Measurements from ENCODE around the gene EXOC3L4. TPM values are rescaled to one million over a fixed set of nuclear protein-coding genes. Genes with fewer than 3 reads are reported as not detected.
"Not testable (repeated sequence)": the region's sequence is repeated elsewhere in the genome, so short reads cannot be mapped to it uniquely, and the experiment has no call there.

Gene EXOC3L4
- total RNA-seq, 2 experiments from 2014 or later, result not detected

DNA sequence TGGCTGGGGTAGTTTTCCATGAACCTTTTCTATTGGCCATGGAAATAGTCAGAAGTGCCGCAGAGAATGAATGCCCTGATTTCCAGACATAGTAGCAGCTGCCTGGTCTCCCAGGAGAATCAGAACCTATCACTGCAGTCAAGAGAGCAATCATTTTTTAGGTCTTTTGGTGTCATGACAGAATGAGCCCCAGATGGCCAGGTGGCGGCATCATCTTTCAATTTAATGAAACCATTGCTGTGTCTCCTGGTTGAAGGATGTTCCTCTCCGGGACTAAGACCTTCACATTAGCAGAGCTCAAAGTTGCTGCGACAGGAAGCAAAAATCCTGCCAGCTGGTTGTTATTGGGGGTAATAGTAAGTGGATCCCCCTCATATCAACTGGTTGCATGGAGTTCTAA is 47.5 kb downstream of the EXOC3L4 start:
- no peaks in the 10 kb centered on the region for H3K9me3 Mint-ChIP-seq (ENCODE audit: low read depth)
- ChIA-PET POLR2A (no interaction called here), CTCF (interaction anchor here (0.6 to 1.9 kb wide), 4 partner anchors 37 to 129 kb away, joined by 3 to 13 read pairs (median 4); no protein-coding TSS in a partner anchor)
- intact Hi-C loops (cut with DNase I, micrococcal nuclease), result no loop called here
- H3K27me3 Mint-ChIP-seq, result peaks cover 35% of the 10 kb centered on the region
- H3K4me3 Mint-ChIP-seq, result no peak overlapping the region
- no peaks in the 10 kb centered on the region for H3K36me3 Mint-ChIP-seq (ENCODE audit: low read depth)
- no peaks in the 10 kb centered on the region for H3K4me1 Mint-ChIP-seq
- no peak overlapping the region for H3K27ac Mint-ChIP-seq
- ATAC-seq (no peak), DNase-seq (no peak)

DNA sequence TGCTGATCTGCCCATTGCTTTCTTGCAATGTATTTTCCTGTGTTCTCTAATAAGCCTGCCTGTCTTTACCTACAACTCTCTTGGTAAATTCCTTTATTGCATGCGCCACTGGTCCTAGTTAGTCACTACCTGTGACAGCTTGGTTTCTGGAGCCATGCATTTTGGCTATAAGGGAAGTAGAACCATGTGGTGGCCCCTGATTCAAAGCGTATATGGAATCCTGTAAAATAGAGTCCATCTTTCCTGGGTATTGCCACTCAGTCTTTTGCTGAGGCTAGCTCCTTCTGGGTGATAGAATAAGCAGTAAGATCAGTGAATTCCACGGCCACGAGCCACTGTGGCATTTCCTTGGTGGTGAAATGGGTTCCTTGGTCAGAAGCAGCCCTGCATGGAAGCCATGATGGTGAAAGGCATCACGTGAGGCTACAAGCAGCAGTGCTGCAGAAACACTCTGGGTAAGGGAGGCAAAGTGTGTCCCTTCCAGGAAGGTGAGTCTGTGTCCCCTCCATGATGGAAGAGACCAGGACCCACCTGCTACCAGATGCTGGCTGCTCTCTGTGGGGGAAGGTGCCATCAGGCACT is 48.3 kb downstream of the EXOC3L4 start:
- Mint-ChIP-seq H3K4me1 (no peaks in the 10 kb centered on the region), H3K27ac (no peak overlapping the region), H3K27me3 (peaks cover 36% of the 10 kb centered on the region), H3K4me3 (no peak overlapping the region), H3K36me3 (ENCODE audit: low read depth) (no peaks in the 10 kb centered on the region), H3K9me3 (ENCODE audit: low read depth) (no peaks in the 10 kb centered on the region)
- DNase-seq (no peak), ATAC-seq (no peak)
- POLR2A ChIA-PET, result no interaction called here
- CTCF ChIA-PET, result interaction anchor here (1.1 to 1.9 kb wide), 3 partner anchors 38 to 128 kb away, joined by 4 to 13 read pairs (median 4); no protein-coding TSS in a partner anchor
- intact Hi-C loops (cut with DNase I, micrococcal nuclease), result no loop called here

DNA sequence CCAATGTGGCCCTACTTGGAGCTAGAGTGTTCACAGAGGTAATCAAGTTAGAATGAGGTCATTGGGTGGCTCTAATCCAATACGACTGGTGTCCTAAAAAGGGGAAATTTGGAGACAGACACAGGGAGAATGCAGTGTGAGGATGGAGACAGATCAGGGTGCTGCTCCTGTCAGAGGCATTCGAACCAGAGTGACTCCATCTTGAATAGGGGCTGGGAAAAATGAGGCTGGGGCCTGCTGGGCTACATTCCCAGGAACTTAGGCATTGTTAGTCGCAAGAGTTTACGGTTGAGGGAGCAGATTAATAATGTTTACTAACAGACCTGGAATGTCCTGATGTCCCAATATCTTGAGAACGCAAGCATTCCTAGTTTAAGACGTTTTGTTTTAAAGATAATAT is 49.0 kb downstream of the EXOC3L4 start:
- H3K27ac Mint-ChIP-seq, result no peak overlapping the region
- ATAC-seq (no peak), DNase-seq (no peak)
- POLR2A ChIA-PET, result no interaction called here
- no peaks in the 10 kb centered on the region for H3K9me3 Mint-ChIP-seq (ENCODE audit: low read depth)
- no peaks in the 10 kb centered on the region for H3K36me3 Mint-ChIP-seq (ENCODE audit: low read depth)
- no peaks in the 10 kb centered on the region for H3K4me1 Mint-ChIP-seq
- CTCF ChIA-PET, result interaction anchor here (1.0 kb wide), 1 partner anchor 9 kb away, joined by 3 read pairs; no protein-coding TSS in a partner anchor
- no peak overlapping the region for H3K4me3 Mint-ChIP-seq
- H3K27me3 Mint-ChIP-seq, result peaks cover 38% of the 10 kb centered on the region
- intact Hi-C loops (cut with DNase I, micrococcal nuclease), result no loop called here

DNA sequence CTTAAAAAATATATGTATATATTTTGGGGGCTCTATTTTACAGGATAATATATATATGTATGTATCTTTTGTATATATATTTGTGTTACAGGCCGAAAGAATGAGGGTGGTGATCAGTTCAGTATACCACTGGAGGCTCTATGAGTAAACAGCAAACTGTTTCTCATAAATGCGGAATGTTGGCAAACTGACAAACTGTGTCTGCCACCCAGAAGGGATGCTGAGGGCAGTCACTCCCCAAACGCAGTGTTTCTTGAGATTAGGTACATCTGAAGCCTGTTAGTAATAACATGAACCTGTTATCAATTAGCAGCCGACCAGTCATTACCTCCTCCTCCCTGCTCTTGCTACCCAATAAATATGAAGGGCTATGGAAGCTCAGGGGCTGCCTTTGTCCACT is 49.6 kb downstream of the EXOC3L4 start:
- DNase-seq (no peak), ATAC-seq (no peak)
- Mint-ChIP-seq H3K4me1 (no peaks in the 10 kb centered on the region), H3K27ac (no peak overlapping the region), H3K27me3 (peaks cover 40% of the 10 kb centered on the region), H3K36me3 (ENCODE audit: low read depth) (no peaks in the 10 kb centered on the region), H3K4me3 (no peak overlapping the region), H3K9me3 (ENCODE audit: low read depth) (no peaks in the 10 kb centered on the region)
- POLR2A ChIA-PET, result no interaction called here
- intact Hi-C loops (cut with DNase I, micrococcal nuclease), result no loop called here
- CTCF ChIA-PET, result interaction anchor here (0.7 to 1.0 kb wide), 2 partner anchors 9 to 44 kb away, joined by 3 to 5 read pairs; no protein-coding TSS in a partner anchor

DNA sequence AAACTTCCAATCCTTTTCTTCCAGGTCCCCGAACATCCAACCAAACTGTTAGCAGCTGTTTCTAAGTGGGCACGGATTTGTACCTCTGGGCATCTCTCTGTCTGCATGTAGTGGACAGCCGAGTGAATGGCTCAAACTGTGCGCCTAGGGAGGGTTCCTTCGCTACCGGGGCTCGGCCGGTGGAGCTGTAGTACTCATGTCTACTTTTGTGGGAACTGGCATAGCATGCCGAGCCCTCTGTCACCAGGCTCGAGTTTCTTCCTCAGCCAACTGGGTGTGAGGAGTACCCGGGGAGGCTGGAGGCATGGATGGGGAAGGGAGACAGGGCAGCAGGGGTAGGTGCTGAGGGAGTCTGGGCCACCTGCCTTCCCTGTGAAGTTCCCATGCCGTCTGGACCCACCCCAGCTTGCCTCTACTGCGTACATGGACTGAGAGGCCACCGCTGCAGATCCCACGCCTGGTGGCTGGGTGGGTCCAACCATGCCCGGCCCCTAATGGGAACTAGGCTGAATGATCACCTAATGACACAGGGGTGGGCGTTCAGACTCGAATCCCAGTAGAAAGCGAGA is 51.7 kb downstream of the EXOC3L4 start:
- intact Hi-C loops (cut with DNase I, micrococcal nuclease), result no loop called here
- POLR2A ChIA-PET, result no interaction called here
- DNase-seq, result no peak
- Mint-ChIP-seq H3K9me3 (ENCODE audit: low read depth) (no peaks in the 10 kb centered on the region), H3K4me1 (no peaks in the 10 kb centered on the region), H3K27me3 (peaks cover 31% of the 10 kb centered on the region), H3K36me3 (ENCODE audit: low read depth) (no peaks in the 10 kb centered on the region), H3K27ac (no peak overlapping the region), H3K4me3 (no peak overlapping the region)
- CTCF ChIA-PET, result interaction anchor here (0.7 to 0.9 kb wide), 2 partner anchors 135 to 146 kb away, joined by 3 read pairs; no protein-coding TSS in a partner anchor
- no peak for ATAC-seq

DNA sequence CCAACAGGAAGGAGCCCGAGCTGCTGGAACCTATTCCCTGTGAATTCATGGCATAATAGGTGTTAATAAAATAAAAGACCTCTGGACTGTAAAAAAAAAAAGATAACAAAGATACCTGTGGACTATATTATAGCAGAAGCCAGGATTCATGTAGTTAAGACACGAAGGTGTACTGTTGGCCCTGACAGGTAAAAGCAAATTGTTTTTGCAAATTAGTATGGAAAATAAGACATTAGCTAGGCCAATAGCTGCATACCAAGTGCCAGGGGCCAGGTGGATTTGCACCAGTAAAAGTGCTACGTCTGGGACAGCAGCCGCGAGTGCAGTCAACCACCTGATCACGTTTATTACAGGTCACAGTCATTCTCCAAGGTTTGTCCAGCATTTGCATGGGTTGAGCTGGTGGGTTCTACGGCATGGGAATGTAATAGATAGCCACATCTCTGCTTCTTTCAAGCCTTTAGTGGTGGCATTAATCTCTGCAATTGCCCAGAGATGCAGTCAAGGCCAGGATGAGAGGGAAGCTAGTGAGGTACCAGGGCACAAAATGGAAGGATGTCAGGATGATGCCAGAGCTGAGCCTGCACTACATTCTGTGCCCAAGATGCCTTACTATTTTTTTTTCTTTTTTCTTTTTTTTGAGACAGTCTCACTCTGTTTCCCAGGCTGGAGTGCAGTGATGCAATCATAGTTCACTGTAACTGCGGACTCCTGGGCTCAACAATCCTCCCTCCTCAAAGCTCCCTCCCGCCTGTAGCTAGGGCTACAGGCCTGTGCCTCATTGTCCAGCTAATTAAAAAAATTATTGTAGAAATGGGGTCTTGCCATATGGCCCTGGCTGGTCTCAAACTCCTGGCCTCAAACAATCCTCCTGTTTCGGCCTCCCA is 55.1 kb downstream of the EXOC3L4 start:
- ChIA-PET CTCF (interaction anchor here (0.6 to 1.2 kb wide), 2 partner anchors 15 to 45 kb away, joined by 3 to 4 read pairs; no protein-coding TSS in a partner anchor), POLR2A (interaction anchor here (0.6 kb wide), 1 partner anchor 9 kb away, joined by 3 read pairs; no protein-coding TSS in a partner anchor)
- ATAC-seq, result no peak
- DNase-seq, result no peak
- H3K27me3 Mint-ChIP-seq, result peaks cover 9% of the 10 kb centered on the region
- H3K36me3 Mint-ChIP-seq (ENCODE audit: low read depth), result no peaks in the 10 kb centered on the region
- H3K9me3 Mint-ChIP-seq (ENCODE audit: low read depth), result no peaks in the 10 kb centered on the region
- H3K27ac Mint-ChIP-seq, result no peak overlapping the region
- H3K4me1 Mint-ChIP-seq, result no peaks in the 10 kb centered on the region
- H3K4me3 Mint-ChIP-seq, result no peak overlapping the region
- intact Hi-C loops (cut with DNase I, micrococcal nuclease), result no loop called here

DNA sequence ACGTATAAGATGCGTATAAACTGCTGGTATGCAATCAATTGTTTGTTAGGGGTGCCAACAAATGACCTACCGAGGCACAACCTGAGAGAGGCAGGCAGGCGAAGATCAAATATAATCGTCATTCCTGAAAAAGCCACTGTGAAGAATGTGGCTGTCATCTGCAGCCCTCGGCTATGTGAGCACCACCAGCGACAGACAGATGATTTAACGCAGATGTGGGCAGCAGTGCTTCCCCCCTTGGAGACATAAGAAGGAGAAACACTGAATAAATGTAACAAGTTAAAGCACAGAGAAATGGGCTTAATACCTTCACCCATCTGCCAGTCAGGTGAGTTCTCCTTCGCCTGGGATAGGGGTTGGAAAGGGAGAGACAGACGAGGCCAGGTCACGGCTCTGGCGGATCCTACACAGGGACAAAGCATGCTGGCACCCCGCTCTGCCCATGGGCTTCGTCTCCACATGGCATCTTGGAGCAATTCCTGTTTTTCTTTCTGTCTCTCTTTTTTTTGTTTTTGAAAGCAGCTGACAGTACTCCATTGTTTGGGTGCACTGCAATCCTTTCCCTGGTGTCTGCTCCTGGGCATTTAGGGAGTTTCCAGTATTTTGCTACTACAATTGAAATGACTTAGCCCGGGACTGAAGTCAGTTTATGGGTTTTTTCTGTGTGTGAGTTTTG is 56.9 kb downstream of the EXOC3L4 start:
- Mint-ChIP-seq H3K27ac (no peak overlapping the region), H3K9me3 (ENCODE audit: low read depth) (no peaks in the 10 kb centered on the region), H3K36me3 (ENCODE audit: low read depth) (no peaks in the 10 kb centered on the region), H3K27me3 (peaks cover 7% of the 10 kb centered on the region), H3K4me1 (no peaks in the 10 kb centered on the region), H3K4me3 (no peak overlapping the region)
- CTCF ChIA-PET, result no interaction called here
- POLR2A ChIA-PET, result interaction anchor here (0.6 kb wide), 1 partner anchor 1896 kb away, joined by 7 read pairs; no protein-coding TSS in a partner anchor
- ATAC-seq, result no peak
- DNase-seq, result no peak
- intact Hi-C loops (cut with DNase I, micrococcal nuclease), result no loop called here

DNA sequence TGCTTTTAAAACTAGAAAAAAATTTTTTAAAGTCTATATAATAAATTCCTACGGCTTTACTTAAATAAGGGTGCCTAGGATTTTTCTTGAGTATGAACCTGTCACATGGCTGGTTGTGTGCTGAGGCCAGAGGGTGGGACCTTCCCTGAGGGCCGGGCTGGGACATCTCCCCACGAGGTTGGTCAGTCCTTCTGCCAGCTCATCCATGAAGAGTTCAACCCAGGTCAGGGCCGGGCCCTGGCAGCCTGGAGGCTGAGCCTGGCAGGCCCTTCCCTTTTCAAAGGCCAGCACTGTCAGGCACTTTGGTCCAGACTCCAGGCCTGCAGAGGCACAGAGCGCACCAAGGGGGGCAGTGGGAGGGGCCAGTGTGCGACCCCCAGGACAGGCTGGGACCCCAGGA is 60.5 kb downstream of the EXOC3L4 start:
- CTCF ChIA-PET, result no interaction called here
- no peak overlapping the region for H3K4me3 Mint-ChIP-seq

DNA sequence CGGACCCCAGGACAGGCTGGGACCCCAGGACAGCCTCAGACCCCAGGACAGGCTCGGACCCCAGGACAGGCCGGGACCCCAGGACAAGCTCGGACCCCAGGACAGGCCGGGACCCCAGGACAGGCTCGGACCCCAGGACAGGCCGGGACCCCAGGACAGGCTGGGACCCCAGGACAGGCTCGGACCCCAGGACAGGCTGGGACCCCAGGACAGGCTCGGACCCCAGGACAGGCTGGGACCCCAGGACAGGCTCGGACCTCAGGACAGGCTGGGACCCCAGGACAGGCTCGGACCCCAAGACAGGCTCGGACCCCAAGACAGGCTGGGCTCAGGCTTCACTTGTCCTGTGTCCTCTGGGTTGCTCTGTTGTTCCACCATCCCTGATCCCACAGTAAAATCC is 60.9 kb downstream of the EXOC3L4 start:
- POLR2A ChIA-PET; H3K9me3 Mint-ChIP-seq (ENCODE audit: low read depth); H3K4me1 Mint-ChIP-seq; intact Hi-C loops (cut with DNase I, micrococcal nuclease); CTCF ChIA-PET; H3K27me3 Mint-ChIP-seq; H3K4me3 Mint-ChIP-seq; DNase-seq; ATAC-seq; H3K27ac Mint-ChIP-seq; H3K36me3 Mint-ChIP-seq (ENCODE audit: low read depth): not testable (repeated sequence)

More for the DNA sequence above, 60.5 kb downstream of the EXOC3L4 start:
- Mint-ChIP-seq H3K9me3 (ENCODE audit: low read depth) (no peaks in the 10 kb centered on the region), H3K36me3 (ENCODE audit: low read depth) (no peaks in the 10 kb centered on the region), H3K4me1 (no peaks in the 10 kb centered on the region), H3K27ac (no peak overlapping the region), H3K27me3 (peaks cover 2% of the 10 kb centered on the region)
- no peak for DNase-seq
- no peak for ATAC-seq
- intact Hi-C loops (cut with DNase I, micrococcal nuclease), result no loop called here
- POLR2A ChIA-PET, result no interaction called here

DNA sequence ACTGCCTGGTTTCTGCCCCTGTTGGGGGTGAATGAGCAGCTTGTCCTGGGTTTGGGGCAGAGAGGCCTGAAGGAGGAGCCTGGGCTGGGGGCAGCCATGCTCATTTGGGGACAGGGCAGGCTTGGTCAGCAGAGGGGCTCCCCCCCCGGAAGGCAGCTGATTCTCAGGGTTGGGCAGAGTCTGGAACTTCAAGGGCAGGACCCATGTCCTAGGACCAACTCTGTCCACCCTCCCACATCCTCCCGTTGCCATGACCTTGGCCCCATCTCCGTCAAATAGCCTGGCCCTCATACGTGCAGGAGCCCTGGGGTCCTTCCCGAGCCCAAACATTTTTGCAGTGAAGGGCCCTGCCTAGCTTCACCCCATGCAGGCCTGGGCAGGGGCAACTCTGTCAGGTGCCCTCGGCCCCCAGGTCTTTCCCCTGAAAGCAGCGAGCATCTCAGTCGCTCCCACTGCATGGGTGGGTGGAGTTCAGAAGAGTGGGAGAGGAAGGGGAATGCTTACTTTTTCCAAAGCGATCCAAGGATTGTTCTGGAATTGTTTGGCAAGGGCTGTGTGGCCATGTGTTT is 61.4 kb downstream of the EXOC3L4 start:
- H3K27ac Mint-ChIP-seq, result no peak overlapping the region
- H3K27me3 Mint-ChIP-seq, result no peaks in the 10 kb centered on the region
- intact Hi-C loops (cut with DNase I, micrococcal nuclease), result no loop called here
- POLR2A ChIA-PET, result no interaction called here
- no peaks in the 10 kb centered on the region for H3K4me1 Mint-ChIP-seq
- H3K4me3 Mint-ChIP-seq, result no peak overlapping the region
- H3K36me3 Mint-ChIP-seq (ENCODE audit: low read depth), result no peaks in the 10 kb centered on the region
- ATAC-seq (no peak), DNase-seq (no peak)
- CTCF ChIA-PET, result no interaction called here
- no peaks in the 10 kb centered on the region for H3K9me3 Mint-ChIP-seq (ENCODE audit: low read depth)

All from activated CD4-positive, alpha-beta T cell treated with anti-CD3 and anti-CD28 coated beads for 36 hours (primary cell).